Kidney epithelial cell (primary cell): Measurements from ENCODE around the gene GPR153. TPM values are rescaled to one million over a fixed set of nuclear protein-coding genes. Genes with fewer than 3 reads are reported as not detected.

Experiments used
- DNase-seq: peaks from one replicate; pipeline ENCODE4 v3.0.0-alpha.2; 2010; ENCODE audit warnings: low read depth
- H3K27me3 ChIP-seq: 2 replicates; pipeline ENCODE4 v1.6.0; 2011; ENCODE audit warnings: low read length; ENCODE audit not compliant: control insufficient read depth, insufficient read depth
- H3K36me3 ChIP-seq: 2 replicates; pipeline ENCODE4 v1.5.1; 2011; ENCODE audit warnings: low read length; ENCODE audit not compliant: control insufficient read depth, insufficient read depth
- H3K4me3 ChIP-seq: 2 replicates; pipeline ENCODE4 v1.5.1; 2011; ENCODE audit warnings: low read depth, mild to moderate bottlenecking, control low read depth, low read length
- CTCF ChIP-seq: IDR thresholded peaks from 2 replicates; pipeline ENCODE4 v1.5.1; 2011; ENCODE audit warnings: mild to moderate bottlenecking, moderate library complexity, low read length, control low read depth, inconsistent platforms; ENCODE audit not compliant: insufficient read depth, poor library complexity, severe bottlenecking
- total RNA-seq: library from RNA; depleted of rRNA; stranded (reverse); fragments of >200 nt; gene quantifications from 2 replicates; pipeline ENCODE4 v1.2.3, GENCODE V29; 2015

The GPR153 gene
- total RNA-seq, 1 donor from 2014 or later, result 11.4 TPM

GRCh38 chr1:6303397-6304012 lies 42.6 kb upstream of the GPR153 start:
- Histone ChIP-seq H3K36me3 (no peaks in the 10 kb centered on the region), H3K27me3 (no peaks in the 10 kb centered on the region), H3K4me3 (no peak overlapping the region)
- DNase-seq, result no peak
- no peak for TF ChIP-seq CTCF

- Histone ChIP-seq H3K4me3 (no peak overlapping the region), H3K36me3 (no peaks in the 10 kb centered on the region), H3K27me3 (no peaks in the 10 kb centered on the region)
- no peak for TF ChIP-seq CTCF
- no peak for DNase-seq
Observed at GRCh38 chr1:6302568-6302967, 41.7 kb upstream of the GPR153 start.

- no peak for DNase-seq
- no peak for TF ChIP-seq CTCF
- Histone ChIP-seq H3K36me3 (no peaks in the 10 kb centered on the region), H3K4me3 (no peak overlapping the region), H3K27me3 (no peaks in the 10 kb centered on the region)
Observed at GRCh38 chr1:6301526-6301925, 40.6 kb upstream of the GPR153 start.

- Histone ChIP-seq H3K36me3 (no peaks in the 10 kb centered on the region), H3K4me3 (no peak overlapping the region), H3K27me3 (no peaks in the 10 kb centered on the region)
- no peak for TF ChIP-seq CTCF
- no peak for DNase-seq
Observed at GRCh38 chr1:6300342-6301048, 39.6 kb upstream of the GPR153 start.

- no peak for DNase-seq
- no peak overlapping the region for H3K4me3 ChIP-seq
- H3K36me3 ChIP-seq, result no peaks in the 10 kb centered on the region
- no peaks in the 10 kb centered on the region for H3K27me3 ChIP-seq
- no peak for TF ChIP-seq CTCF
Observed at GRCh38 chr1:6299557-6300165, 38.8 kb upstream of the GPR153 start.
